Panc1 (cell line): ENCODE results near the gene DLL1.

ENCODE experiments used
- POLR2AphosphoS5 ChIP-seq: IDR thresholded peaks from 2 replicates; pipeline ENCODE4 v1.6.1; 2012; ENCODE audit warnings: mild to moderate bottlenecking, low read depth, low read length, moderate library complexity
- SIN3A ChIP-seq: IDR thresholded peaks from 2 replicates; pipeline ENCODE4 v1.6.1; 2012; ENCODE audit warnings: low read depth, mild to moderate bottlenecking, low read length, moderate library complexity, borderline replicate concordance; ENCODE audit not compliant: insufficient read depth
- TF ChIP-seq, protein P1 (sequence below): fragments of 450-650 bp; IDR thresholded peaks from 2 replicates; pipeline ENCODE4 v1.5.1; 2017; ENCODE audit warnings: mild to moderate bottlenecking
- TF ChIP-seq, protein P2 (sequence below), 2 experiments: IDR thresholded peaks; 2 replicates each; pipeline ENCODE4 v1.6.1; 2011 to 2012; ENCODE audit warnings: low read depth in 2 of 2, control low read depth in 1 of 2, low read length in 1 of 2, mild to moderate bottlenecking in 1 of 2, moderate library complexity in 1 of 2; ENCODE audit not compliant: insufficient read depth in 1 of 2

DNA sequence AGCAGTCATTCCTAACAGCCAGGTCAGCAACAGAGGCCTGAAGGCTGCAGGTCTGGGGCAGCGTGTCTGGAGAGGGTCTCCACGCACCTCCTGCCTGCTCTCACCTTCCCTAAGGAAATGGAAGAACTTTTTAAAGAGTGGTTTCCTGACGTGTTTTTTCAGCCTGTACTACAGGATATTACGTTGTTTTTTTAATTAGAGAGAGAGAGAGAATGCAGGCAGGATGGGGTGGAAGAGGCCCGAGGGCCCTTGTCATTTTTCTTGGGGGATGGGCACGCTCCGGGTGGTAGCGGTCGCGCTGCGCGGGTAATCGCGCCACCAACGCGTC, 2.1 kb downstream of the DLL1 start:
- TF ChIP-seq, protein P1, sequence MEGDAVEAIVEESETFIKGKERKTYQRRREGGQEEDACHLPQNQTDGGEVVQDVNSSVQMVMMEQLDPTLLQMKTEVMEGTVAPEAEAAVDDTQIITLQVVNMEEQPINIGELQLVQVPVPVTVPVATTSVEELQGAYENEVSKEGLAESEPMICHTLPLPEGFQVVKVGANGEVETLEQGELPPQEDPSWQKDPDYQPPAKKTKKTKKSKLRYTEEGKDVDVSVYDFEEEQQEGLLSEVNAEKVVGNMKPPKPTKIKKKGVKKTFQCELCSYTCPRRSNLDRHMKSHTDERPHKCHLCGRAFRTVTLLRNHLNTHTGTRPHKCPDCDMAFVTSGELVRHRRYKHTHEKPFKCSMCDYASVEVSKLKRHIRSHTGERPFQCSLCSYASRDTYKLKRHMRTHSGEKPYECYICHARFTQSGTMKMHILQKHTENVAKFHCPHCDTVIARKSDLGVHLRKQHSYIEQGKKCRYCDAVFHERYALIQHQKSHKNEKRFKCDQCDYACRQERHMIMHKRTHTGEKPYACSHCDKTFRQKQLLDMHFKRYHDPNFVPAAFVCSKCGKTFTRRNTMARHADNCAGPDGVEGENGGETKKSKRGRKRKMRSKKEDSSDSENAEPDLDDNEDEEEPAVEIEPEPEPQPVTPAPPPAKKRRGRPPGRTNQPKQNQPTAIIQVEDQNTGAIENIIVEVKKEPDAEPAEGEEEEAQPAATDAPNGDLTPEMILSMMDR = no peak
- no peak for TF ChIP-seq POLR2AphosphoS5
- TF ChIP-seq, protein P2, sequence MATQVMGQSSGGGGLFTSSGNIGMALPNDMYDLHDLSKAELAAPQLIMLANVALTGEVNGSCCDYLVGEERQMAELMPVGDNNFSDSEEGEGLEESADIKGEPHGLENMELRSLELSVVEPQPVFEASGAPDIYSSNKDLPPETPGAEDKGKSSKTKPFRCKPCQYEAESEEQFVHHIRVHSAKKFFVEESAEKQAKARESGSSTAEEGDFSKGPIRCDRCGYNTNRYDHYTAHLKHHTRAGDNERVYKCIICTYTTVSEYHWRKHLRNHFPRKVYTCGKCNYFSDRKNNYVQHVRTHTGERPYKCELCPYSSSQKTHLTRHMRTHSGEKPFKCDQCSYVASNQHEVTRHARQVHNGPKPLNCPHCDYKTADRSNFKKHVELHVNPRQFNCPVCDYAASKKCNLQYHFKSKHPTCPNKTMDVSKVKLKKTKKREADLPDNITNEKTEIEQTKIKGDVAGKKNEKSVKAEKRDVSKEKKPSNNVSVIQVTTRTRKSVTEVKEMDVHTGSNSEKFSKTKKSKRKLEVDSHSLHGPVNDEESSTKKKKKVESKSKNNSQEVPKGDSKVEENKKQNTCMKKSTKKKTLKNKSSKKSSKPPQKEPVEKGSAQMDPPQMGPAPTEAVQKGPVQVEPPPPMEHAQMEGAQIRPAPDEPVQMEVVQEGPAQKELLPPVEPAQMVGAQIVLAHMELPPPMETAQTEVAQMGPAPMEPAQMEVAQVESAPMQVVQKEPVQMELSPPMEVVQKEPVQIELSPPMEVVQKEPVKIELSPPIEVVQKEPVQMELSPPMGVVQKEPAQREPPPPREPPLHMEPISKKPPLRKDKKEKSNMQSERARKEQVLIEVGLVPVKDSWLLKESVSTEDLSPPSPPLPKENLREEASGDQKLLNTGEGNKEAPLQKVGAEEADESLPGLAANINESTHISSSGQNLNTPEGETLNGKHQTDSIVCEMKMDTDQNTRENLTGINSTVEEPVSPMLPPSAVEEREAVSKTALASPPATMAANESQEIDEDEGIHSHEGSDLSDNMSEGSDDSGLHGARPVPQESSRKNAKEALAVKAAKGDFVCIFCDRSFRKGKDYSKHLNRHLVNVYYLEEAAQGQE (IDR thresholded peaks at IDR 0.05; ENCODE audit: insufficient read depth in 1 of 2, low read depth in 2 of 2, low read length in 1 of 2) = no peak
- TF ChIP-seq SIN3A = no peak
